HCT116 (cell line): ENCODE measurements around the gene TM9SF2. TPM values are rescaled to one million over a fixed set of nuclear protein-coding genes. Genes with fewer than 3 reads are reported as not detected.
"Not testable (repeated sequence)": the region's sequence is repeated elsewhere in the genome, so short reads cannot be mapped to it uniquely, and the experiment has no call there.

Experiments used
- ATAC-seq: fragments of 200-7000 bp; cut with Tn5 transposase; 2 replicates; pipeline ENCODE4 v1.9.1; 2020; ENCODE audit warnings: mild to moderate bottlenecking, moderate library complexity
- BruUV-seq: library from RNA; stranded (reverse); fragments of 400-500 nt; replicated peaks from 2 replicates; lab custom pipeline; 2021; lab: Mats Ljungman, UMichigan
- CTCF ChIA-PET: fragments of 300-600 bp; sonication (Branson Sonifier 250); formaldehyde crosslinking; loops from one replicate; lab custom pipeline; 2021; ENCODE audit warnings: antibody characterized with exemption; lab: Charles Lee
- POLR2A ChIA-PET: fragments of 300-600, 350-600 bp; sonication (Branson Sonifier 250); formaldehyde crosslinking; loops from one replicate; lab custom pipeline; 2021; ENCODE audit warnings: antibody characterized with exemption; lab: Charles Lee
- RAD21 ChIA-PET, 2 experiments: fragments of 300-600 bp; sonication (Branson Sonifier 250); formaldehyde crosslinking; loops; one replicate each; lab custom pipeline; 2023; ENCODE audit warnings: low total read pairs in 2 of 2; ENCODE audit not compliant: uncharacterized antibody in 2 of 2, unreplicated experiment in 2 of 2, low non-redundant PET in 1 of 2; lab: Charles Lee
- DNase-seq: peaks from one replicate; pipeline ENCODE4 v3.0.0-alpha.2; 2010; ENCODE audit warnings: low read depth, low spot score
- H2AFZ ChIP-seq: fragments of 200-600 bp; shearing (Covaris generic), sonication (generic); 2 replicates; pipeline ENCODE4 v1.6.1; 2017; ENCODE audit warnings: low read depth, mixed run types, mixed read lengths, antibody characterized with exemption, low read length; ENCODE audit not compliant: poor library complexity, severe bottlenecking
- H3K27ac ChIP-seq: 2 replicates; pipeline ENCODE4 v1.5.1; 2012; ENCODE audit warnings: low read depth, low read length
- H3K27me3 ChIP-seq: fragments of 200-600 bp; sonication (generic); 2 replicates; pipeline ENCODE4 v1.6.1; 2016; ENCODE audit warnings: mixed run types, low read length, mixed read lengths; ENCODE audit not compliant: insufficient read depth
- H3K36me3 ChIP-seq, 2 experiments: fragments of 200-500 bp in 1 of 2; fragments of 200-600 bp in 1 of 2; sonication (Bioruptor generic) in 1 of 2; sonication (generic) in 1 of 2; 2 replicates each; pipeline versions ENCODE4 v1.5.1 to v1.6.1; 2014 to 2016; ENCODE audit warnings: low read length in 2 of 2, inconsistent platforms in 1 of 2, mixed read lengths in 1 of 2, mixed run types in 1 of 2; ENCODE audit not compliant: insufficient read depth in 2 of 2, control insufficient read depth in 1 of 2
- H3K4me1 ChIP-seq, 2 experiments: fragments of 200-600 bp in 1 of 2; sonication (generic) in 1 of 2; 2 replicates each; pipeline versions ENCODE4 v1.5.1 to v1.6.1; 2012 to 2017; ENCODE audit warnings: low read length in 2 of 2, inconsistent platforms in 1 of 2, mild to moderate bottlenecking in 1 of 2, mixed read lengths in 1 of 2, mixed run types in 1 of 2, moderate library complexity in 1 of 2; ENCODE audit not compliant: insufficient read depth in 2 of 2, control insufficient read depth in 1 of 2
- H3K4me2 ChIP-seq: fragments of 200-600 bp; sonication (generic); 2 replicates; pipeline ENCODE4 v1.6.1; 2017; ENCODE audit warnings: mixed run types, low read length, mixed read lengths
- H3K4me3 ChIP-seq, 2 experiments: fragments of 200-600 bp in 1 of 2; sonication (generic) in 1 of 2; replicated peaks in 1 of 2; 2 replicates each; pipeline ENCODE4 v1.5.1; 2011 to 2016; ENCODE audit warnings: low read length in 2 of 2, control low read depth in 1 of 2, low read depth in 1 of 2, mild to moderate bottlenecking in 1 of 2, mixed read lengths in 1 of 2, mixed run types in 1 of 2
- H3K79me2 ChIP-seq: fragments of 200-600 bp; sonication (generic); 2 replicates; pipeline ENCODE4 v1.6.1; 2017; ENCODE audit warnings: mild to moderate bottlenecking, mixed run types, low read length, moderate library complexity, mixed read lengths; ENCODE audit not compliant: insufficient read depth
- H3K9ac ChIP-seq: fragments of 200-600 bp; sonication (generic); 2 replicates; pipeline ENCODE4 v1.6.1; 2016; ENCODE audit warnings: low read length, mixed read lengths
- H3K9me2 ChIP-seq: fragments of 200-600 bp; sonication (generic), shearing (Covaris generic); 2 replicates; pipeline ENCODE4 v1.6.1; 2017; ENCODE audit warnings: mixed run types, mild to moderate bottlenecking, moderate library complexity; ENCODE audit not compliant: insufficient read depth
- H3K9me3 ChIP-seq, 2 experiments: fragments of 200-500 bp in 1 of 2; fragments of 200-600 bp in 1 of 2; sonication (Bioruptor generic) in 1 of 2; sonication (generic) in 1 of 2; 2 replicates each; pipeline ENCODE4 v1.6.1; 2014 to 2017; ENCODE audit warnings: low read length in 2 of 2, mixed read lengths in 2 of 2, inconsistent platforms in 1 of 2, low read depth in 1 of 2, mild to moderate bottlenecking in 1 of 2, mixed run types in 1 of 2, moderate library complexity in 1 of 2; ENCODE audit not compliant: control insufficient read depth in 1 of 2, insufficient read depth in 1 of 2
- H4K20me1 ChIP-seq: fragments of 200-600 bp; sonication (generic), shearing (Covaris generic); 2 replicates; pipeline ENCODE4 v1.6.1; 2017; ENCODE audit warnings: mixed run types, mild to moderate bottlenecking, moderate library complexity; ENCODE audit not compliant: insufficient read depth
- ELF1 ChIP-seq: IDR thresholded peaks from 2 replicates; pipeline ENCODE4 v1.6.1; 2012; ENCODE audit warnings: low read depth, borderline replicate concordance
- FOSL1 ChIP-seq: IDR thresholded peaks from 2 replicates; pipeline ENCODE4 v1.6.1; 2012; ENCODE audit warnings: low read depth
- intact Hi-C: fragments of 100-400 bp; cut with micrococcal nuclease; formaldehyde crosslinking; loops from 2 replicates; pipeline ENCODE4 v1.10.0; 2022
- total RNA-seq: library from RNA; stranded (reverse); gene quantifications from one replicate; pipeline ENCODE4 v1.2.1, GENCODE V29; 2021; ENCODE audit not compliant: unreplicated experiment

Gene TM9SF2
- total RNA-seq, 1 experiment from 2014 or later: 77.8 TPM

- CTCF ChIA-PET, H3K79me2 ChIP-seq, H4K20me1 ChIP-seq, ATAC-seq, H3K4me3 ChIP-seq, H3K4me2 ChIP-seq, H3K36me3 ChIP-seq, intact Hi-C loops, H3K9me3 ChIP-seq, BruUV-seq, RAD21 ChIA-PET, H3K27me3 ChIP-seq, H3K9me2 ChIP-seq, H3K27ac ChIP-seq, POLR2A ChIA-PET, H3K4me1 ChIP-seq, H3K9ac ChIP-seq, H2AFZ ChIP-seq, DNase-seq: not testable (repeated sequence)
These were observed 40.5 kb upstream of the TM9SF2 start for GRCh38 chr13:99460802-99461201.

- BruUV-seq: no TSS peak
- ATAC-seq (no peak), DNase-seq (no peak)
- H3K27me3 ChIP-seq: no peaks in the 10 kb centered on the region
- no peak overlapping the region for H3K4me3 ChIP-seq
- H3K9ac ChIP-seq: no peak overlapping the region
- H2AFZ ChIP-seq: no peak overlapping the region
- ChIA-PET RAD21 (no interaction called here), CTCF (no interaction called here), POLR2A (no interaction called here)
- H3K36me3 ChIP-seq: no peaks in the 10 kb centered on the region
- H3K4me2 ChIP-seq: no peak overlapping the region
- no peaks in the 10 kb centered on the region for H3K79me2 ChIP-seq
- H3K9me2 ChIP-seq: no peaks in the 10 kb centered on the region
- TF ChIP-seq FOSL1 (no peak), ELF1 (no peak)
- H4K20me1 ChIP-seq: no peaks in the 10 kb centered on the region
- intact Hi-C loops: no loop called here
- no peak overlapping the region for H3K27ac ChIP-seq
- no peaks in the 10 kb centered on the region for H3K9me3 ChIP-seq
- no peaks in the 10 kb centered on the region for H3K4me1 ChIP-seq
These were observed 37.5 kb upstream of the TM9SF2 start for GRCh38 chr13:99463646-99464397.
